HG03439 (cell line): ENCODE measurements around the gene SLC30A1.

Source experiments
- ATAC-seq: cut with Tn5 transposase; IDR thresholded peaks from one replicate; pipeline ENCODE4 v1.9.1; 2021; ENCODE audit warnings: mild to moderate bottlenecking, moderate library complexity; ENCODE audit not compliant: unreplicated experiment

Gene SLC30A1

GRCh38 chr1:211609120-211610024, 30.4 kb upstream of the SLC30A1 start:
- no peak for ATAC-seq

- ATAC-seq = no peak
These were observed 29.0 kb upstream of the SLC30A1 start for GRCh38 chr1:211607754-211608473.

- peak; percentile 94 for ATAC-seq
These were observed 28.2 kb upstream of the SLC30A1 start for GRCh38 chr1:211606914-211607753.

GRCh38 chr1:211606332-211606913, 27.5 kb upstream of the SLC30A1 start:
- ATAC-seq = peak; percentile 88

- no peak for ATAC-seq
These were observed 26.8 kb upstream of the SLC30A1 start for GRCh38 chr1:211605603-211606331.

GRCh38 chr1:211605034-211605433, 26.1 kb upstream of the SLC30A1 start:
- ATAC-seq = no peak

- no peak for ATAC-seq
These were observed 25.6 kb upstream of the SLC30A1 start for GRCh38 chr1:211604548-211604947.

- ATAC-seq = no peak
These were observed 24.8 kb upstream of the SLC30A1 start for GRCh38 chr1:211603713-211604112.

- ATAC-seq = no peak
These were observed 24.3 kb upstream of the SLC30A1 start for GRCh38 chr1:211603191-211603701.

GRCh38 chr1:211601982-211602670, 23.2 kb upstream of the SLC30A1 start:
- ATAC-seq = no peak

GRCh38 chr1:211601159-211601558, 22.2 kb upstream of the SLC30A1 start:
- no peak for ATAC-seq

GRCh38 chr1:211599250-211599649, 20.3 kb upstream of the SLC30A1 start:
- ATAC-seq = no peak

GRCh38 chr1:211598514-211598913, 19.6 kb upstream of the SLC30A1 start:
- no peak for ATAC-seq

- ATAC-seq = no peak
These were observed 17.6 kb upstream of the SLC30A1 start for GRCh38 chr1:211596418-211597181.

- no peak for ATAC-seq
These were observed 16.5 kb upstream of the SLC30A1 start for GRCh38 chr1:211595419-211595818.

- no peak for ATAC-seq
These were observed 13.1 kb upstream of the SLC30A1 start for GRCh38 chr1:211591980-211592493.

- no peak for ATAC-seq
These were observed 11.1 kb upstream of the SLC30A1 start for GRCh38 chr1:211589782-211590721.
